Endodermal cell (in vitro differentiated cells): ENCODE results near the gene ATP2B3. TPM values are rescaled to one million over a fixed set of nuclear protein-coding genes. Genes with fewer than 3 reads are reported as not detected.
A peak's percentile ranks its signal among the peaks of the same experiment; 100 is the strongest.

Experiments used
- DNase-seq: peaks from one replicate; pipeline ENCODE4 v3.0.0-alpha.2; 2017
- H3K27ac ChIP-seq: 2 replicates; pipeline ENCODE4 v1.5.1; 2013; ENCODE audit warnings: mild to moderate bottlenecking, low read depth, low read length, moderate library complexity
- H3K27me3 ChIP-seq: 2 replicates; pipeline ENCODE4 v1.6.1; 2013; ENCODE audit warnings: mild to moderate bottlenecking, low read length, moderate library complexity; ENCODE audit not compliant: insufficient read depth, control insufficient read depth, poor library complexity, severe bottlenecking
- H3K36me3 ChIP-seq: 2 replicates; pipeline ENCODE4 v1.7.0; 2013; ENCODE audit warnings: mild to moderate bottlenecking, low read length, moderate library complexity; ENCODE audit not compliant: control insufficient read depth, insufficient read depth
- H3K4me1 ChIP-seq: one replicate; pipeline ENCODE4 v1.7.0; 2013; ENCODE audit warnings: low read length; ENCODE audit not compliant: control insufficient read depth, insufficient read depth
- H3K4me3 ChIP-seq: 2 replicates; pipeline ENCODE4 v1.5.1; 2013; ENCODE audit warnings: mild to moderate bottlenecking, low read length, moderate library complexity
- H3K9ac ChIP-seq: 2 replicates; pipeline ENCODE4 v1.6.1; 2013; ENCODE audit warnings: mild to moderate bottlenecking, low read length, moderate library complexity; ENCODE audit not compliant: poor library complexity, severe bottlenecking; ENCODE audit errors: extremely low read depth
- H3K9me3 ChIP-seq: 2 replicates; pipeline ENCODE4 v1.6.1; 2013; ENCODE audit warnings: mild to moderate bottlenecking, low read length, moderate library complexity; ENCODE audit not compliant: control insufficient read depth
- H3K27ac Mint-ChIP-seq: 2 replicates; pipeline ENCODE4 v1.8.0; 2020; ENCODE audit warnings: mixed read lengths
- H3K27me3 Mint-ChIP-seq: 2 replicates; pipeline ENCODE4 v1.8.0; 2021; ENCODE audit warnings: mild to moderate bottlenecking, mixed read lengths; ENCODE audit not compliant: insufficient read depth
- H3K36me3 Mint-ChIP-seq: 2 replicates; pipeline ENCODE4 v1.8.0; 2020; ENCODE audit warnings: low read depth, mixed read lengths
- H3K4me1 Mint-ChIP-seq: 2 replicates; pipeline ENCODE4 v1.8.0; 2020; ENCODE audit warnings: mixed read lengths
- H3K4me3 Mint-ChIP-seq: 2 replicates; pipeline ENCODE4 v1.8.0; 2020; ENCODE audit warnings: mild to moderate bottlenecking, moderate library complexity, mixed read lengths
- H3K9me3 Mint-ChIP-seq: 2 replicates; pipeline ENCODE4 v1.8.0; 2020; ENCODE audit warnings: mild to moderate bottlenecking, mixed read lengths
- CTCF ChIP-seq: fragments of 200-600 bp; sonication (generic); conservative IDR thresholded peaks from 2 replicates; pipeline ENCODE4 v1.5.0; 2021; ENCODE audit warnings: antibody characterized with exemption, mild to moderate bottlenecking
- WGBS, 2 experiments: methylation state at CpG; one replicate each; pipeline versions ENCODE4 v1.1.5 to v1.1.7; 2013; ENCODE audit warnings: missing lambda C conversion rate in 2 of 2, mixed read lengths in 1 of 2; ENCODE audit not compliant: insufficient coverage in 1 of 2, insufficient read length in 1 of 2; 5-methylcytosine and 5-hydroxymethylcytosine counted together
- total RNA-seq, 2 donors: library from RNA; stranded (reverse); fragmentation: NEBNext Ultra II Directional in 1 of 2; extraction: Animal tissue kit (Norgen Biotek cat#: 25700) in 1 of 2; gene quantifications; 2 replicates in 1 of 2; 3 replicates in 1 of 2; pipeline ENCODE4 v1.2.1, GENCODE V29; 2021

The ATP2B3 gene
- total RNA-seq, 2 donors from 2014 or later: not detected

GRCh38 chrX:153572601-153573000, 55.2 kb downstream of the ATP2B3 start:
- 98 to 100% methylated on average over 1 to 10 of the region's 10 CpGs for WGBS, 2 experiments
- no peak for DNase-seq
- no peaks in the 10 kb centered on the region for H3K27me3 ChIP-seq
- Mint-ChIP-seq H3K27me3 (no peaks in the 10 kb centered on the region), H3K4me1 (no peaks in the 10 kb centered on the region), H3K9me3 (peaks cover 67% of the 10 kb centered on the region), H3K27ac (no peak overlapping the region), H3K4me3 (no peak overlapping the region), H3K36me3 (no peaks in the 10 kb centered on the region)
- no peak overlapping the region for H3K27ac ChIP-seq
- H3K4me3 ChIP-seq: no peak overlapping the region
- H3K9me3 ChIP-seq: no peaks in the 10 kb centered on the region
- H3K9ac ChIP-seq: no peak overlapping the region
- no peak for TF ChIP-seq CTCF
- no peaks in the 10 kb centered on the region for H3K4me1 ChIP-seq
- H3K36me3 ChIP-seq: no peaks in the 10 kb centered on the region

GRCh38 chrX:153573984-153574383, 56.5 kb downstream of the ATP2B3 start:
- no peaks in the 10 kb centered on the region for H3K9me3 ChIP-seq
- H3K27me3 Mint-ChIP-seq: peaks cover 2% of the 10 kb centered on the region
- H3K27ac Mint-ChIP-seq: no peak overlapping the region
- no peaks in the 10 kb centered on the region for H3K36me3 ChIP-seq
- H3K27me3 ChIP-seq: no peaks in the 10 kb centered on the region
- 86% methylated on average over 4 of the region's 4 CpGs; no CpG with 5 or more reads in 1 of the 2 experiments for WGBS, 2 experiments
- no peak overlapping the region for H3K4me3 ChIP-seq
- H3K4me3 Mint-ChIP-seq: no peak overlapping the region
- H3K4me1 Mint-ChIP-seq: peaks cover 8% of the 10 kb centered on the region
- peak; percentile 34 for TF ChIP-seq CTCF
- H3K4me1 ChIP-seq: no peaks in the 10 kb centered on the region
- peaks cover 60% of the 10 kb centered on the region for H3K9me3 Mint-ChIP-seq
- no peak overlapping the region for H3K27ac ChIP-seq
- H3K9ac ChIP-seq: no peak overlapping the region
- H3K36me3 Mint-ChIP-seq: no peaks in the 10 kb centered on the region
- DNase-seq: peak; percentile 61

- no peak for DNase-seq
- H3K27ac ChIP-seq: no peak overlapping the region
- peaks cover 5% of the 10 kb centered on the region for H3K27me3 Mint-ChIP-seq
- H3K4me1 Mint-ChIP-seq: peaks cover 8% of the 10 kb centered on the region
- no peaks in the 10 kb centered on the region for H3K9me3 ChIP-seq
- WGBS, 2 experiments: 92 to 100% methylated on average over 1 to 10 of the region's 10 CpGs
- no peak for TF ChIP-seq CTCF
- H3K27ac Mint-ChIP-seq: no peak overlapping the region
- H3K4me3 Mint-ChIP-seq: no peak overlapping the region
- no peaks in the 10 kb centered on the region for H3K36me3 ChIP-seq
- no peak overlapping the region for H3K9ac ChIP-seq
- no peaks in the 10 kb centered on the region for H3K36me3 Mint-ChIP-seq
- peaks cover 61% of the 10 kb centered on the region for H3K9me3 Mint-ChIP-seq
- H3K4me1 ChIP-seq: no peaks in the 10 kb centered on the region
- no peak overlapping the region for H3K4me3 ChIP-seq
- no peaks in the 10 kb centered on the region for H3K27me3 ChIP-seq
Measured at GRCh38 chrX:153576239-153576870, 58.9 kb downstream of the ATP2B3 start.
